ENCODE measurements around the gene DHCR24.

DHCR24 gene

GRCh38 chr1:54844564-54844963 lies 42.4 kb downstream of the DHCR24 start:
- POLR2A ChIA-PET, result no interaction called here
- CTCF ChIA-PET, result no interaction called here
- DNase-seq (ENCODE audit: extremely low spot score), result no peak
- TF ChIP-seq SP1 (IDR thresholded peaks at IDR 0.05), result no peak

DNA sequence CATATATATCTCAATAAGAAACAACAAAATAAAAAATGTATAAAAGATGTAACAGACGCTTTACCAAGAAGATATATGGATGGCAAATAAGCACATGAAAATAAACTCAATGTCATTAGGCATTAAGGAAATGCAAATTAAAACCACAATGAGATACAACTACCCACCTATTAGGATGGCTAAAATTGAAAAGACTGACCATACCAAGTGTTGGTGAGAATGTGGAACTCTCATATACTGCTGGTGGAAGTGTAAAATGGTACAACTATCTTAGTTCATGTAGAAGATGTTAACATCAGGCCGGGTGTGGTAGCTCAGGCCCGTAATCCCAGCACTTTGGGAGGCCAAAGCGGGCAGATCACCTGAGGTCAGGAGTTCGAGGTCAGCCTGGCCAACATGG lies 43.5 kb downstream of the DHCR24 start:
- TF ChIP-seq ARNT (IDR thresholded peaks at IDR 0.05), result no peak
- TF ChIP-seq SP1 (IDR thresholded peaks at IDR 0.05), result no peak
- no peak for TF ChIP-seq L3MBTL2 (conservative IDR thresholded peaks at IDR 0.05)
- TF ChIP-seq FOXK2 (IDR thresholded peaks at IDR 0.05), result no peak
- no peak for TF ChIP-seq LEF1 (IDR thresholded peaks at IDR 0.05; ENCODE audit: borderline replicate concordance)
- TF ChIP-seq NFRKB (IDR thresholded peaks at IDR 0.05), result no peak
- TF ChIP-seq HDGF (IDR thresholded peaks at IDR 0.05; ENCODE audit: borderline replicate concordance), result no peak
- no peak for TF ChIP-seq FOXA1 (IDR thresholded peaks at IDR 0.05)
- TF ChIP-seq FOXM1 (IDR thresholded peaks at IDR 0.05; ENCODE audit: borderline replicate concordance), result no peak
- TF ChIP-seq CTBP1 (IDR thresholded peaks at IDR 0.05; ENCODE audit: borderline replicate concordance), result no peak
- no peak for TF ChIP-seq BHLHE40 (IDR thresholded peaks at IDR 0.05; ENCODE audit: borderline replicate concordance)
- TF ChIP-seq ELF4 (IDR thresholded peaks at IDR 0.05), result no peak
- ChIA-PET POLR2A (no interaction called here), CTCF (no interaction called here)
- DNase-seq (ENCODE audit: extremely low spot score), result no peak

DNA sequence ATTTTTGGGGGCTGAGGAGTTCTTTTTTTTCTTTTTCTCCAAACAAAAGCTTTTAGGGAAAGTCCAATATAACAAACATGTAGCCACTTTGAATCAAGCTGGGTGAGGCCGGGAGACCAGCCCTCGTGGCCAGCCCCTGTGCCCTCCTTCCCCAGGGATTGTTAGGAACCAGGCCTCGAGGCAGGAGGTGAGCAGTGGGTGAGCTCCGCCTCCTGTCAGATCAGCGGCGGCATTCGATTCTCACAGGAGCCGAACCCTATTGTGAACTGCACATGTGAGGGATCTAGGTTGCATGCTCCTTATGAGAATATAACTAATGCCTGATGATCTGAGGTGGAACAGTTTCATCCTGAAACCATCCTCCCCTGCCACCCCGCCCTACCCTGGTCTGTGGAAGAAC lies 44.0 kb downstream of the DHCR24 start:
- TF ChIP-seq NFRKB (IDR thresholded peaks at IDR 0.05), result no peak
- no peak for TF ChIP-seq SUZ12 (IDR thresholded peaks at IDR 0.05)
- TF ChIP-seq SP1 (IDR thresholded peaks at IDR 0.05), result no peak
- no peak for TF ChIP-seq TARDBP (IDR thresholded peaks at IDR 0.05)
- ChIA-PET POLR2A (no interaction called here), CTCF (no interaction called here)
- no peak for DNase-seq (ENCODE audit: extremely low spot score)

DNA sequence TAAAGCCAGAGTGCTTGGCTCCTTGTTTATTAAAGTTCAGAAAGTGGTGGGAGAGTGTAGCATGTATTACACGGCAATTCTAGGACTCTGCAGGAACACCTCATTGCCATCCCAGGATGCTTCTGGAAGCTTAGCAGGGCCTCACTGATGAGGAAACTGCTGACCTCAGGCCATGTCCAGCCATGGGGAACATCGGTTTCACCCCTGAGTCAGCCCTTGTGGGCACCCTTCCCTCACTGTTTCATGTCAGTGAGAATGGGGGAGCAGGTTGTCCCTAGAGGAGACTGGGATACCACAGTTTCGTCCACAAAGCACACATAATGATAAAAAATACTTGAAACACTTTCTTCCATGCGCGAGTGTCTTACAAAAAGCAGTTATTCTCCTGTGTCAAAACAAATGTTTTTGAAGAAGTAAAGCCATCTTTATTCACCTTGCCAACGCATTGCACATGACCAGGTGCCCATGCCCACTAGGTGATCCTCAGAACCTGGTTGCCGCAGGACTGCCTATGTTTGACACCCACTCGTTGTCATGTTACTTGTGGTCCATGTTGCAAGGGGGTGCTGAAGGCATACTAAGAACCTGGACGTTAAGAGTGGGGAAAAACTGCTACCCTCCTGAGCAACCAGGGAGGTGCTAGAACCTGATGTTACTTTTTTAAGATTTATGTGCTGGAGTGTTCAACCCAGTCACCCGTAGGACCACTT lies 44.6 kb downstream of the DHCR24 start:
- no peak for DNase-seq (ENCODE audit: extremely low spot score)
- TF ChIP-seq L3MBTL2 (conservative IDR thresholded peaks at IDR 0.05) (no peak), BHLHE40 (IDR thresholded peaks at IDR 0.05; ENCODE audit: borderline replicate concordance) (no peak), FOXA1 (IDR thresholded peaks at IDR 0.05) (no peak), HDGF (IDR thresholded peaks at IDR 0.05; ENCODE audit: borderline replicate concordance) (no peak), ELF4 (IDR thresholded peaks at IDR 0.05) (no peak)
- TF ChIP-seq, protein P1, sequence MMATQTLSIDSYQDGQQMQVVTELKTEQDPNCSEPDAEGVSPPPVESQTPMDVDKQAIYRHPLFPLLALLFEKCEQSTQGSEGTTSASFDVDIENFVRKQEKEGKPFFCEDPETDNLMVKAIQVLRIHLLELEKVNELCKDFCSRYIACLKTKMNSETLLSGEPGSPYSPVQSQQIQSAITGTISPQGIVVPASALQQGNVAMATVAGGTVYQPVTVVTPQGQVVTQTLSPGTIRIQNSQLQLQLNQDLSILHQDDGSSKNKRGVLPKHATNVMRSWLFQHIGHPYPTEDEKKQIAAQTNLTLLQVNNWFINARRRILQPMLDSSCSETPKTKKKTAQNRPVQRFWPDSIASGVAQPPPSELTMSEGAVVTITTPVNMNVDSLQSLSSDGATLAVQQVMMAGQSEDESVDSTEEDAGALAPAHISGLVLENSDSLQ (IDR thresholded peaks at IDR 0.05), result no peak
- ChIA-PET CTCF (no interaction called here), POLR2A (no interaction called here)

- CTCF ChIA-PET, result no interaction called here
- TF ChIP-seq, protein P1 (IDR thresholded peaks at IDR 0.05), result no peak
- TF ChIP-seq FOXA1 (IDR thresholded peaks at IDR 0.05) (no peak), ARNT (IDR thresholded peaks at IDR 0.05) (no peak), HDGF (IDR thresholded peaks at IDR 0.05; ENCODE audit: borderline replicate concordance) (no peak), FOXM1 (IDR thresholded peaks at IDR 0.05; ENCODE audit: borderline replicate concordance) (no peak), SP1 (IDR thresholded peaks at IDR 0.05) (no peak), FOXK2 (IDR thresholded peaks at IDR 0.05) (no peak), SUZ12 (IDR thresholded peaks at IDR 0.05) (no peak), NFRKB (IDR thresholded peaks at IDR 0.05) (no peak), CTBP1 (IDR thresholded peaks at IDR 0.05; ENCODE audit: borderline replicate concordance) (no peak)
- DNase-seq (ENCODE audit: extremely low spot score), result no peak
- POLR2A ChIA-PET, result no interaction called here
Observed at GRCh38 chr1:54839824-54840223, 47.2 kb downstream of the DHCR24 start.

DNA sequence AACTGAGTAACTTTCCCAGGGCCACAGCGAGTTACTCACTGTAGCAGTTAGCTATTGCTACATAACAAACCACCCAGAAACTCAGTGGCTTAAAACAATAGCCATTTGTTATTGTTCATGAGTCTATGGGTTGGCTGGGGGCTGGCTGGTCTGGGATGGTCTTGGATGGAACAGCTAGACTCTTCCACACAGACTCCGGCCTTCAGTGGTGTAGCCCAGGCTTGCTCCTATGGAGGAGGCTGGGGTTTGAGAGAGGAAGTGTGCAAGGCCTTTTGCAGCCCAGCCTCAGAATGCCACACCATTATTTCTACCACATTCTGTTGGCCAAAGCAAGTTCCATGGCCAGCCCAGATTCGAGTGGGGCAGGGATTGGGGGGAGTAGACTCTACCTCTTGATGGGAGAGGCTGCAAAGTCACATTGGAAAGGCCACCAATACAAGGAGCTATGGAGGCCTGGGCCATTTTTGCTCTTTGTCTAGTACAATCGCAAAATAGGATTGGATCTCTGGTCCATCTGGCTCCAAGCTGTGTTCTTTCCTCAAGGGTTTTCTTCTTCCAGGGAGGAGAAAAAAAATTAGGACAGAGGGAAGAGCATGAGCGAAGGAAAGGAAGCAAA lies 48.3 kb downstream of the DHCR24 start:
- TF ChIP-seq SUZ12 (IDR thresholded peaks at IDR 0.05) (no peak), FOXK2 (IDR thresholded peaks at IDR 0.05) (no peak), SP1 (IDR thresholded peaks at IDR 0.05) (no peak), LEF1 (IDR thresholded peaks at IDR 0.05; ENCODE audit: borderline replicate concordance) (no peak), ARNT (IDR thresholded peaks at IDR 0.05) (no peak)
- TF ChIP-seq, protein P1 (IDR thresholded peaks at IDR 0.05), result no peak
- ChIA-PET CTCF (no interaction called here), POLR2A (no interaction called here)
- DNase-seq (ENCODE audit: extremely low spot score), result no peak

DNA sequence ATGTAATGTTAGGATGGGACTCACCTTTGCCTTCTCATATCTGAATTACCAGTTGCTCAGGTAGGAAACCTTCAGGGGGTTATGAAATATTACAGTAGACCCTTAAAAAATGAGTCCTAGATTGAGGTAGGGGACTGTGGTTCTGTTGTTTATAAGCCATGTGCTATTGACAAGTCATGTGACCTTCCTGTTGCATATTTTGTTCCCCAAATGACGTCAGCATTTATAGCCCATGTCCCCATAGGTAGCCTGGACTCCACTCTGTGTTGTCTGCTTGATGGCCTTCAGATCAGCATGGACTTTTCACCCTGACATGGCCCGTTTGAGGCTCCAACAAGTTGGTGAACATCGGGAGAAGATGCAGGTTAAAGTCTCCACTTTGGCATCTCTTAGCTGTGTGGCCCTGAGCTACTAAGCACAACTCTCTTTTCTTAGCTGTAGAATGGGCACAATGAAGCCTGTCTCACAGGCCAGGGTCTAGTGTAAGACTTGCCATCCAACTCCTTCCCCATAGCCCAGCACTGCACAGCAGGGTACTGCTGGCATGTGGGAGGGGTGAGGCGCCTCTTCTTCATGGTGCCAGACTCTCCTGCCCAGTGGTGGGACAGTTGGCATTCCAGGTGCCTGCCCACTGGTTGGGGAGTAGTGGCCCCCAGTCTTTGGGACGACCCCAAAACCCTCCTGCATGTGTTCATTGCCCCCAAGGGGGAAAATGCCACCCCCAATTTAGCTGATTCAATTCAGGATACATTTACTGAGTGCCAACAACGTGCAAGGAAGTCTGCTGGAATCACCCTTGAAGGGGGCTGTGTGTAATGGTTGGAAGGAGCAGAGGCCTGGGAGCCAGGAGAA lies 49.8 kb downstream of the DHCR24 start:
- DNase-seq (ENCODE audit: extremely low spot score), result no peak
- CTCF ChIA-PET, result no interaction called here
- POLR2A ChIA-PET, result no interaction called here
- TF ChIP-seq FOXM1 (IDR thresholded peaks at IDR 0.05; ENCODE audit: borderline replicate concordance), result no peak
- TF ChIP-seq SUZ12 (IDR thresholded peaks at IDR 0.05), result no peak
- TF ChIP-seq, protein P1 (IDR thresholded peaks at IDR 0.05), result no peak
- no peak for TF ChIP-seq ZNF384 (IDR thresholded peaks at IDR 0.05)
- TF ChIP-seq ARNT (IDR thresholded peaks at IDR 0.05), result no peak
- TF ChIP-seq TARDBP (IDR thresholded peaks at IDR 0.05), result no peak
- no peak for TF ChIP-seq L3MBTL2 (conservative IDR thresholded peaks at IDR 0.05)
- TF ChIP-seq HDGF (IDR thresholded peaks at IDR 0.05; ENCODE audit: borderline replicate concordance), result no peak
- no peak for TF ChIP-seq LEF1 (IDR thresholded peaks at IDR 0.05; ENCODE audit: borderline replicate concordance)
- TF ChIP-seq FOXK2 (IDR thresholded peaks at IDR 0.05), result no peak
- TF ChIP-seq NFRKB (IDR thresholded peaks at IDR 0.05), result no peak
- no peak for TF ChIP-seq SP1 (IDR thresholded peaks at IDR 0.05)
- TF ChIP-seq FOXA1 (IDR thresholded peaks at IDR 0.05), result no peak
- no peak for TF ChIP-seq ELF4 (IDR thresholded peaks at IDR 0.05)
- TF ChIP-seq BHLHE40 (IDR thresholded peaks at IDR 0.05; ENCODE audit: borderline replicate concordance), result no peak
- TF ChIP-seq CTBP1 (IDR thresholded peaks at IDR 0.05; ENCODE audit: borderline replicate concordance), result no peak
